Activated naive CD4-positive, alpha-beta T cell treated with Interleukin-2 at 50 U/mL for 16 hours (primary cell): ENCODE measurements around the gene IGF2R.
"Not testable (repeated sequence)": the region's sequence is repeated elsewhere in the genome, so short reads cannot be mapped to it uniquely, and the experiment has no call there.

ENCODE experiments used
- DNase-seq: peaks from one replicate; pipeline ENCODE4 v3.0.0-alpha.2; 2020

The IGF2R gene

GRCh38 chr6:160130729-160131484, 162.0 kb downstream of the IGF2R start:
- DNase-seq, result no peak

- no peak for DNase-seq
Measured at GRCh38 chr6:160131636-160132296, 162.9 kb downstream of the IGF2R start.

- no peak for DNase-seq
Measured at GRCh38 chr6:160132297-160132637, 163.4 kb downstream of the IGF2R start.

- no peak for DNase-seq
Measured at GRCh38 chr6:160132776-160133338, 164.0 kb downstream of the IGF2R start.

- peak; percentile 5 for DNase-seq
Measured at GRCh38 chr6:160133441-160134336, 164.8 kb downstream of the IGF2R start.

- DNase-seq, result peak; percentile 34
Measured at GRCh38 chr6:160134337-160134751, 165.5 kb downstream of the IGF2R start.

GRCh38 chr6:160134779-160135547, 166.1 kb downstream of the IGF2R start:
- no peak for DNase-seq

- no peak for DNase-seq
Measured at GRCh38 chr6:160135907-160136655, 167.2 kb downstream of the IGF2R start.

- no peak for DNase-seq
Measured at GRCh38 chr6:160137130-160137988, 168.5 kb downstream of the IGF2R start.

- DNase-seq, result peak; percentile 64
Measured at GRCh38 chr6:160137989-160138835, 169.3 kb downstream of the IGF2R start.

- DNase-seq, result no peak
Measured at GRCh38 chr6:160138839-160139419, 170.0 kb downstream of the IGF2R start.

GRCh38 chr6:160139420-160139851, 170.6 kb downstream of the IGF2R start:
- DNase-seq, result no peak

GRCh38 chr6:160140493-160140892, 171.6 kb downstream of the IGF2R start:
- DNase-seq, result not testable (repeated sequence)

GRCh38 chr6:160141001-160141726, 172.3 kb downstream of the IGF2R start:
- DNase-seq, result no peak

GRCh38 chr6:160142115-160142715, 173.3 kb downstream of the IGF2R start:
- DNase-seq, result no peak

GRCh38 chr6:160146454-160147145, 177.7 kb downstream of the IGF2R start:
- DNase-seq, result no peak

GRCh38 chr6:160147146-160147536, 178.3 kb downstream of the IGF2R start:
- DNase-seq, result no peak
